ENCODE data around the gene MAP2K2. TPM values are rescaled to one million over a fixed set of nuclear protein-coding genes. Genes with fewer than 3 reads are reported as not detected.

MAP2K2 gene
- total RNA-seq, 2 donors from 2014 or later: 104 to 145 TPM

DNA sequence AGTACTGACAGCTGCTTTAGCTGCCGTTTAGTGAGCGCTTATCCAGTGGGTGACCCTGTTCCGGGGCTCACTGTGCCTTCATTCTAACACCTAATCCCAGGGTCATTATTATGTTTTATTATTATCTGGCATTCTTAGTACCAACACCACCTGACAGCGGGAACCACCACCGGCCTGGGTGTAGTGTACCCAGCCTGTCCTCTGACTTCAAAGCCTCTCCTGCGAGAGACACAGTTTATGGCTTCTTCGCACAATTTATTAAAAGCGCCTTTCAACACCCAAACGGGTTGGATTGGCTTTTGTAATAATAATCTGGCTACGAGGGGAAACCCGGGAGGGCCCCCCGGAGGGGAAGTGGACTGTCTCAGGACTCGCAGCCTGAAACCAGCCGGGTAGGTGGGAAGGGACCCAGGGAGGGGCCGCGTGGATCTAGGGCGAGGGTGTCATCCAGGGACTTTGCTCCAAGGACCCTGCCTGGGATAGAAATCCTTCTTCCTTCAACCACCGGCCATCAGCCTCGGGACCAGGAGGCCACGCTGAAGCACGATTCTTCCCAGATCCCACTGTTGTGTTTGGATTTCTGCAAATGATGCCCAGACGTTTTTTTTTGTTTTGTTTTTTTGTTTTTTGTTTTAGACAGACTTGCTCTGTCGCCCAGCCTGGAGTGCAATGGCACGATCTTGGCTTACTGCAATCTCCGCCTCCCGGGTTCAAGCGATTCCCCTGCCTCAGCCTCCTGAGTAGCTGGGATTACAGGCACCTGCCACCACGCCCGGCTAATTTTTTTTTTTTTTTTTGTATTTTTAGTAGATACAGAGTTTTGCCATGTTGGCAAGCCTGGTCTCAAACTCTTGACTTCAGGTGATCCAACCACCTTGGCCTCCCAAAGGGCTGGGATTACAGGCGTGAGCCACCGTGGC, 55.6 kb downstream of the MAP2K2 start:
- DNase-seq (ENCODE audit: low spot score): no peak
- 30% methylated on average over 31 of the region's 31 CpGs for WGBS

GRCh38 chr19:4067396-4068046, 56.4 kb downstream of the MAP2K2 start:
- Histone ChIP-seq H3K27me3 (replicated peaks; ENCODE audit: insufficient read depth) (no peaks in the 10 kb centered on the region), H3K36me3 (no peaks in the 10 kb centered on the region), H3K27ac (peak overlapping the region; percentile 91 to 99), H3K4me1 (replicated peaks) (peaks cover 19% of the 10 kb centered on the region), H3K9me3 (no peaks in the 10 kb centered on the region), H3K4me3 (peak overlapping the region; percentile 99 to 100)
- intact Hi-C loops (cut with DNase I): no loop called here
- TF ChIP-seq POLR2A (IDR thresholded peaks at IDR 0.05): peak; percentile 27
- no peak for TF ChIP-seq POLR2AphosphoS5 (IDR thresholded peaks at IDR 0.05)
- WGBS: 1% methylated on average over 47 of the region's 58 CpGs
- no peak for DNase-seq (ENCODE audit: low spot score)

More for the DNA sequence above, 55.6 kb downstream of the MAP2K2 start:
- TF ChIP-seq CTCF (IDR thresholded peaks at IDR 0.05) (no peak), POLR2A (IDR thresholded peaks at IDR 0.05) (no peak), POLR2AphosphoS5 (IDR thresholded peaks at IDR 0.05) (no peak)
- H3K4me3 ChIP-seq: peak overlapping the region; percentile 99 to 100
- no peaks in the 10 kb centered on the region for H3K36me3 ChIP-seq
- intact Hi-C loops (cut with DNase I): no loop called here
- H3K27me3 ChIP-seq (replicated peaks; ENCODE audit: insufficient read depth): no peaks in the 10 kb centered on the region
- peak overlapping the region; percentile 91 to 99 for H3K27ac ChIP-seq
- H3K9me3 ChIP-seq: no peaks in the 10 kb centered on the region
- H3K4me1 ChIP-seq (replicated peaks): peaks cover 11% of the 10 kb centered on the region

DNA sequence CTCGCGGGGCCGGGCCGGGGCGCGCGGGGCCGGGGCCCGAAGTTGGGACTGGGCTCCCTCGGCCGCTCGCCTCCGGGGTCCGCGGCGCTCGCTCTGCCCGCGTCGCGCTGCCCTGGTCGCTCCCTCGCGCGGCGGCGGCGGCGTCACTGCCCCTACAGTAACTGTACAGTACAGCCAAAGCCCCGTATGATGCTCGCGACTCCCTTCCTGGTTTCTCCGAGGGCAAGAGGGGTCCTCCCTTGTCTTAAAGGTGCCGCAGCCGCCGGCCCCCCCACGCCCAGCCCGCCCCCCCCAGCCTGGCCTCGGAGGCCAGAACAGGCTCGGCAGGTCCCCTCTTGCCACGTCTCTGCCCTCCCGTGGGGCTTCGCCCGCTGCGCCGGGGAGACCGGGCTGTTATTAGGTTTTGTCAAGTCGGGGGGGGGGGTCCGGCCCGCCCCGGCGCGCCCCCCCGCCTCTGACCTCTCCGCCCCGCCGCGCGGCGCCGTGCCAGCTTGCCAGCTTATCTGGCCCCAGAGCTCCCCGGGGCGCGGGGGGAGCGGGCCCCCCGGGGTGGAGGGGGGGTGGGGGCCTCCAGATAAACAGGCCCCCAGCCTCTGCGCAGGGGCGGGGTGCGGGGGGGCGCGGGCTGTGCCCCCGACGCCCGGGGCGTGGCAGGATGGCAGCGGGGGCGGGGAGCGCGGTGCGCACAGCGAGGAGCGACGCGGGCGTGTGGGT, 57.1 kb downstream of the MAP2K2 start, which contains the start of gene ZBTB7A:
ZBTB7A (minus strand) TSS at position 218 of the 714 bp plus-strand sequence. CDS start 11,667 bp downstream, outside the sequence.
- Histone ChIP-seq H3K4me3 (peak within 1 kb of the TSS; percentile 99 to 100), H3K4me1 (replicated peaks) (peaks cover 26% of the 10 kb centered on the region), H3K9me3 (no peaks in the 10 kb centered on the region), H3K27me3 (replicated peaks; ENCODE audit: insufficient read depth) (no peaks in the 10 kb centered on the region), H3K36me3 (no peaks in the 10 kb centered on the region), H3K27ac (peak within 1 kb of the TSS; percentile 91 to 99)
- 0% methylated on average over 33 of the region's 85 CpGs for WGBS
- TF ChIP-seq POLR2A (IDR thresholded peaks at IDR 0.05) (peak; percentile 62), CTCF (IDR thresholded peaks at IDR 0.05) (no peak), POLR2AphosphoS5 (IDR thresholded peaks at IDR 0.05) (peak; percentile 73)
- DNase-seq (ENCODE audit: low spot score): peak; percentile 81
- intact Hi-C loops (cut with DNase I): no loop called here

- peak overlapping the region; percentile 91 to 99 for H3K27ac ChIP-seq
- WGBS: 0% methylated on average over 9 of the region's 31 CpGs
- intact Hi-C loops (cut with DNase I): no loop called here
- H3K27me3 ChIP-seq (replicated peaks; ENCODE audit: insufficient read depth): no peaks in the 10 kb centered on the region
- H3K4me3 ChIP-seq: peak overlapping the region; percentile 99 to 100
- peak; percentile 47 for DNase-seq (ENCODE audit: low spot score)
- no peaks in the 10 kb centered on the region for H3K9me3 ChIP-seq
- peaks cover 31% of the 10 kb centered on the region for H3K4me1 ChIP-seq (replicated peaks)
- H3K36me3 ChIP-seq: no peaks in the 10 kb centered on the region
- no peak for TF ChIP-seq POLR2A (IDR thresholded peaks at IDR 0.05)
Observed at GRCh38 chr19:4066176-4066606, 57.7 kb downstream of the MAP2K2 start.

DNA sequence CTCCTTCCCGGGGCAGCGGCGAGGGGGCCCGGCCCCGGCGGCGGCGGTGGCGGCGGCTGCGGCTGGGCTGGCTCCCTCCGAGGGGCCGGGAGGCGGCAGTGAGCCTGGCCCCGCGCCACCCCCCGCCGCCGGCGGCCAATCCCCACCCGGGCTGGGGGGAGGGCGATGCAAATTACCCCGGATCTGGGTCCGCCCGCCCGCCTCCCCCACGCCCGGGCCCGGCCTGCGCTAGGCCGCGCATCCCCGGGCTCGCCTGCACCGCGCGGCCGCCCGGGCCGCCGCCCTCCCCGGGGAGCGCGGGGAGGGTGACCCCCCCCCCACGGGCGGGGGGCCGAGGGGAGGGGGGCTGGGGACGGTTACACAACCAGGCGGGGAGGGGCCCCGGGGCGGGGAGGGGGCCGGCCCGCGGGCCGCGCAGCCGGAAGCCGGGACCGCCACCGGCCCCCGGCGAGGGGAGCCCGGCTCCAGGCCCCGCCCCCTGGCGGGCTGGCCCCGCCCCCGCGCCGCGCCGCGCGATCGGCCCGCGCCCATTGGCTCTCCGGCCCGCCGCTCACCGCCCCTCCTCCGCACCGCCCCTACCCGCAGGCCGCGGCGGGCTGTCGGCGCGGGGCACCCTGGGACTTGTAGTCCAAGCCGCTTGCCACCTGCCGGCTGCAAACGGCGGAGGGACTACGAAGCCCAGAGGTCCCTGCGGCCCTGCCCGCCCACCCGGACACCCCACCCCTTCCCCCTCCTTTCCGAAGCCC, 58.3 kb downstream of the MAP2K2 start:
- intact Hi-C loops (cut with DNase I): no loop called here
- Histone ChIP-seq H3K36me3 (no peaks in the 10 kb centered on the region), H3K27me3 (replicated peaks; ENCODE audit: insufficient read depth) (no peaks in the 10 kb centered on the region), H3K27ac (peak overlapping the region; percentile 98 to 99), H3K9me3 (no peaks in the 10 kb centered on the region), H3K4me1 (replicated peaks) (peaks cover 36% of the 10 kb centered on the region), H3K4me3 (peak overlapping the region; percentile 99 to 100)
- TF ChIP-seq POLR2A (IDR thresholded peaks at IDR 0.05): no peak
- TF ChIP-seq CTCF (IDR thresholded peaks at IDR 0.05): peak in 3 of 4 experiments; percentile 12 to 72 (median 25)
- peak; percentile 70 for TF ChIP-seq POLR2AphosphoS5 (IDR thresholded peaks at IDR 0.05)
- under 1% methylated on average over 25 of the region's 98 CpGs for whole genome bisulfite sequencing
- DNase-seq (ENCODE audit: low spot score): peak; percentile 96
